ENCODE data around the gene ANKUB1.

GRCh38 chr3:149768704-149769103 lies 23.6 kb downstream of the ANKUB1 start:
- TF ChIP-seq HNF4A (conservative IDR thresholded peaks at IDR 0.05) (no peak), CTCF (IDR thresholded peaks at IDR 0.05; ENCODE audit: low read depth, low read length, missing input control) (no peak)

Data from liver (tissue), 3 donors.